HUES48 (cell line): ENCODE measurements around the gene NR4A1.
A peak's percentile ranks its signal among the peaks of the same experiment; 100 is the strongest.

Experiments used
- H3K27ac ChIP-seq: one replicate; pipeline ENCODE4 v1.7.0; 2013; ENCODE audit warnings: low read depth, low read length, inconsistent platforms
- H3K27me3 ChIP-seq: 2 replicates; pipeline ENCODE4 v1.6.1; 2013; ENCODE audit warnings: mild to moderate bottlenecking, low read length; ENCODE audit not compliant: control insufficient read depth, insufficient read depth
- H3K36me3 ChIP-seq: 2 replicates; pipeline ENCODE4 v1.6.1; 2013; ENCODE audit warnings: low read length; ENCODE audit not compliant: control insufficient read depth, insufficient read depth
- H3K4me1 ChIP-seq: 2 replicates; pipeline ENCODE4 v1.6.1; 2013; ENCODE audit warnings: mild to moderate bottlenecking, low read length; ENCODE audit not compliant: control insufficient read depth, insufficient read depth
- H3K4me3 ChIP-seq: 2 replicates; pipeline ENCODE4 v1.5.1; 2013; ENCODE audit warnings: mild to moderate bottlenecking, low read depth, low read length
- H3K9ac ChIP-seq: 2 replicates; pipeline ENCODE4 v1.6.1; 2013; ENCODE audit warnings: mild to moderate bottlenecking, low read depth, low read length, moderate library complexity
- H3K9me3 ChIP-seq: 2 replicates; pipeline ENCODE4 v1.6.1; 2013; ENCODE audit warnings: low read length; ENCODE audit not compliant: control insufficient read depth, insufficient read depth

Gene NR4A1

DNA sequence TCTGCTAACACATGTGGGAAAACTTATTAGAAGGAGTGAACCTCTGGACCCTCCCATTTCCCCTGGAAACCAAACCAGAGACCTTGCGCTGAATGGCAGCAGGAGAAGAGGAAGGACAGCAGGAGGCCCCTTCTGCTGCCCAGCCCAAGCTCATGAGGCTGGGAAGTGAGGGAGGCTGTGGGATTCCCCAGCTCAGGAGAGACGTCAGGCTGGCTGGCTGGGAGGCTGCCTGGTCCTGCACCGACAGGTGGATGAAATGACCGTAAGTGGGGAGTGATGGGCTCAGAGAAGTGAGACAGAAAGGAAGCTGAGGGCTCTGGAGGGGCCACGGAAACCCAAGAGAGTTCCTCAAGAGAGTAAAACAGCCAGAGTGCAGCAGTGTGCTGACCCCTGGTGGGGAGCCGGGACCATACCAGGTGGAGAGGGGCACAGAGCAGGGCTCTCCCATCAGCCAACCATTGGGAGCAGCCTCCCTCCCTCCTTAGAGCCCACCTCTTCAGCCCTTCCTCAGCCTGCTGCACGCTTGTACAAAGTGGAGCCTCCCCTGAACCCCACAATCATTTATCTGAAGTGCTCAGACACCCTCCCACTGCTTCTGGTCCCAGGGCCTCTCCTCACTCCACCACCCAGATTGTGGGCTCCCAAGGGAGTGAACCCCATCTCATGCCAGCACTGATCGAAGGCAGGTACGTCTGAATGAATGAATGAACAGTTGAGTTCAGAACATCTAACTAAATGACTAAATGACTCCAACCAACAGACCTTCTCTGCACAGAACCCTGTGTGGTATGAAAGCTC, 30.5 kb upstream of the NR4A1 start:
- Histone ChIP-seq H3K27ac (no peak overlapping the region), H3K27me3 (peaks cover 58% of the 10 kb centered on the region), H3K9me3 (no peaks in the 10 kb centered on the region), H3K36me3 (no peaks in the 10 kb centered on the region), H3K4me1 (peaks cover 9% of the 10 kb centered on the region; the same call in 1 of the 2 replicates), H3K9ac (no peak overlapping the region), H3K4me3 (peak overlapping the region; percentile 43; the same call in 1 of the 2 replicates)

DNA sequence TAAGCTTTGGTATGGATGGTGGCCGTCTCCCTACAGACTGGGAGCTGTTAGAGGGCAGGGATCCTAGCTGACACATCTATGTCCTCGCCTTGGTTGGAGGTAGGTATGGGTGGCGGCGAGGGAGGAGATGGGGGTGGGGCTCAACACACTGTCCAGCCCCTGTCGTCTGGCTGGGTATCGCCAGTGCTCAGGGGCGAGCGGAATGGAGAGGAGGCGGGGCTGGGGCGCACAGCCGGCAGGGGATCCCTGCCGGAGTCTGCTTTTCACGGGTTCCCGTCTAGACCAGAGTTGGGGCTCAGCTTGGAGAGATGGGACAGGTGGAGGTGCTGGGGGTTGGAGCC, 28.4 kb upstream of the NR4A1 start:
- Histone ChIP-seq H3K9ac (no peak overlapping the region), H3K4me1 (peaks cover 13% of the 10 kb centered on the region; the same call in 1 of the 2 replicates), H3K4me3 (peak overlapping the region; percentile 61)

DNA sequence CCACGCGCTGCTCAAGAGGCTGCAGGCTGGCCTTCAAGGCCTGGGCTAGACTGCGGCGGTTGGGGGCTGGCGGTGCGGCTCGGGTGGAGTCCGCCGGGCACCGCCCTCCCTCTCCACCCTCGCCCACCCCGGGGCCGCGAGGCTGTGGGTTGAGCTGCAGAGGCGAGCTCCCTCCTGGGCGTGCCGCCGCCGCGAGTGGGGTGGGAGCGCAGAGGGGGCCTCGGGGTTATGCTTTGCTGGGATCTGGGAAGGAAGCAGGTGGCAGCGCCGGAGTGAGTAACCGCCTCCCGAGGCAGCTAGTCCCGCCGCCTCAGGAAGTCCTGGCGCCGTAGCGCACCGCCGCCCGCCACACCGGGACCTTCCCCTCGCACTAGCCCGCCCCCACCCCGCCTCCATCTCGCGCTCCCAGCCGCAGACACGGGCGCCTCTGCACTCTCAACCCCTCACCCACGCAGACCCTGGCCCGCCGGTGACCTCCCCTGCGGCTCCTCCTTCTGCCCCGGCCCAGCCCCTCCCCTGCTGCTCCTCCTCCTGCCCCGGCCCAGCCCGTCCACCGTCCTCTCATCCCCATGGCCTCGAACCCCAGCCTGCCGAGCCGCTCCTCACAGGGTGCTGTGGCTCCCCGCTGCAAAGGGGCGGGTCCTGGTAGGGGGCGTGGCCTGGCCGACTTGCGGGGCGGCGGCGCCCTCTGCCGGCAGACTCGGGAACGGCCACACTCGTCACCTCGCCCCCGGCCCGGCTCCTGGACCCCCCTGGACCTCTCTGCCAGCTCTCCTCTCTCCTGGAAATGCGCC, 27.9 kb upstream of the NR4A1 start:
- peaks cover 40% of the 10 kb centered on the region for H3K27me3 ChIP-seq
- peak overlapping the region; percentile 61 for H3K4me3 ChIP-seq
- peaks cover 13% of the 10 kb centered on the region; the same call in 1 of the 2 replicates for H3K4me1 ChIP-seq
- no peaks in the 10 kb centered on the region for H3K36me3 ChIP-seq
- H3K27ac ChIP-seq: no peak overlapping the region
- H3K9ac ChIP-seq: no peak overlapping the region
- no peaks in the 10 kb centered on the region for H3K9me3 ChIP-seq

More for the DNA sequence above, 28.4 kb upstream of the NR4A1 start:
- no peaks in the 10 kb centered on the region for H3K36me3 ChIP-seq
- no peaks in the 10 kb centered on the region for H3K9me3 ChIP-seq
- H3K27ac ChIP-seq: no peak overlapping the region
- H3K27me3 ChIP-seq: peaks cover 40% of the 10 kb centered on the region

DNA sequence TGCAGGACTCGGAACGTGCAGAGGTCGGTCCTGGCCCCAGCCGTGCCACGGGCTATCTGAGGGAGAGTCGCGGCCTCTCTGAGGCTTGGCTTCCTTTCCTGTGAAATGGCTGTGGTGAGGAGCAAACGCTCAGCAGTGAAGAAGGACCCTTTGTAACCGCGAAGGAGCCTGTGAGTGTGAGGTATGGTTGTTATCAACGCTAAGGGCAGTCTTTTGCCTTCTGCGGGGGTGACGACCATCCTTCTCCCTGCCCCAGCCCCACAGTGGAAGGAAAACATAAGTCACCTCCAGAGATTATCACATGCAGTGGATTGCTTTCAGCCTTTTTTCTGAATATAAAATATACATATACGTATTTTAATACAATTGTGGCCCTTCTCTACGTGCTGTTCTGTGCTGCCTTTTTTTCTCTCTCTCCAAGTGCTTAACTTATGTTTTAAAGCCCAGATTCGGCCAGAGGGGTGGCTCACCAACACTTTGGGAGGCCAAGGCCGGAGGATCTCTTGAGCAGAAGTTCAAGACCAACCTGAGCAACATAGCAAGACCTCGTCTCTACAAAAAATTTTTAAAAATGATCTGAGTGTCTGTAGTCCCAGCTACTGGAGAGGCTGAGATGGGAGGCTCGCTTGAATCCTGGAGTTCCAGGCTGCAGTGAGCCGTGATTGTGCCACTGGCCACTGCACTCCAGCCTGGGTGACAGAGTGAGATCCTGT, 27.1 kb upstream of the NR4A1 start:
- Histone ChIP-seq H3K27me3 (peaks cover 40% of the 10 kb centered on the region), H3K27ac (no peak overlapping the region), H3K9ac (no peak overlapping the region), H3K4me3 (peak overlapping the region; percentile 61; the same call in 1 of the 2 replicates), H3K9me3 (no peaks in the 10 kb centered on the region), H3K36me3 (no peaks in the 10 kb centered on the region), H3K4me1 (peaks cover 13% of the 10 kb centered on the region; the same call in 1 of the 2 replicates)

DNA sequence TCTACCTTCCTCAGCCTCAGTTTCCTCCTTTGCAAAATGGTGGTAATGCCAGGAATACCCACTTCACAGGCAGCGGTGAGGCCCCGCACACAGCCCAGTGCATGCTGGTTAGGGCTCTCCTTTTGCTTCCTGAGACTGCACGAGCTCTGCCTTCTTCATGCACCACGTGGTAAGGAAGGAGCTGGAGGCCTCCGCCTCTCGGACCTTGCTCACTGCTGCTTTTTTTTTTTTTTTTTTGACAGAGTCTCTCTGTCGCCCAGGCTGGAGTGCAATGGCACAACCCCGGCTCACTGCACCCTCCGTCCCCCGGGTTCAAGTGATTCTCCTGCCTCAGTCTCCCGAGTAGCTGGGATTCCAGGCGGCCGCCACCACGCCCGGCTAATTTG, 26.4 kb upstream of the NR4A1 start:
- H3K9ac ChIP-seq: no peak overlapping the region

DNA sequence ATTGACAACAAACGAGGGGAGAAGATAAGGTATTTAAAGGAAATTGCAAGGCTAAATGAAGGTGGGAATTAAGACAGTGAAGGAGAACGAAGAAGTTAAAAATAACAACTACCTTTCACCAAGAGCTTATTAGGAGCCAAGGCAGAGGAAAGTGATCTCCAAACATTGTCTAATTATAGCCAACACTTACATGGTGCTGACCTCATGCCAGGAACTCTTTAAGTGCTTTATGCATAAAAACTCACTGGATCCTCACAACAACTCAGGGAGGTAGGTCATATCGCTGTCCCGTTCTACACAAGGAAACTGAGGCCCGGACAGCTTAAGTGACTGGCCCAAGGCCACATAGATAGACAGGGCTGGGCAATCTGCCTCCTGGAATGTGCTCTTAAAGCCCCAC, 25.0 kb upstream of the NR4A1 start:
- Histone ChIP-seq H3K36me3 (no peaks in the 10 kb centered on the region), H3K4me3 (no peak overlapping the region), H3K27ac (no peak overlapping the region), H3K4me1 (peaks cover 17% of the 10 kb centered on the region), H3K27me3 (peaks cover 33% of the 10 kb centered on the region), H3K9ac (no peak overlapping the region), H3K9me3 (no peaks in the 10 kb centered on the region)

More for the DNA sequence above, 26.4 kb upstream of the NR4A1 start:
- Histone ChIP-seq H3K4me1 (peaks cover 19% of the 10 kb centered on the region), H3K27ac (no peak overlapping the region), H3K36me3 (no peaks in the 10 kb centered on the region), H3K27me3 (peaks cover 40% of the 10 kb centered on the region), H3K9me3 (no peaks in the 10 kb centered on the region), H3K4me3 (no peak overlapping the region)

DNA sequence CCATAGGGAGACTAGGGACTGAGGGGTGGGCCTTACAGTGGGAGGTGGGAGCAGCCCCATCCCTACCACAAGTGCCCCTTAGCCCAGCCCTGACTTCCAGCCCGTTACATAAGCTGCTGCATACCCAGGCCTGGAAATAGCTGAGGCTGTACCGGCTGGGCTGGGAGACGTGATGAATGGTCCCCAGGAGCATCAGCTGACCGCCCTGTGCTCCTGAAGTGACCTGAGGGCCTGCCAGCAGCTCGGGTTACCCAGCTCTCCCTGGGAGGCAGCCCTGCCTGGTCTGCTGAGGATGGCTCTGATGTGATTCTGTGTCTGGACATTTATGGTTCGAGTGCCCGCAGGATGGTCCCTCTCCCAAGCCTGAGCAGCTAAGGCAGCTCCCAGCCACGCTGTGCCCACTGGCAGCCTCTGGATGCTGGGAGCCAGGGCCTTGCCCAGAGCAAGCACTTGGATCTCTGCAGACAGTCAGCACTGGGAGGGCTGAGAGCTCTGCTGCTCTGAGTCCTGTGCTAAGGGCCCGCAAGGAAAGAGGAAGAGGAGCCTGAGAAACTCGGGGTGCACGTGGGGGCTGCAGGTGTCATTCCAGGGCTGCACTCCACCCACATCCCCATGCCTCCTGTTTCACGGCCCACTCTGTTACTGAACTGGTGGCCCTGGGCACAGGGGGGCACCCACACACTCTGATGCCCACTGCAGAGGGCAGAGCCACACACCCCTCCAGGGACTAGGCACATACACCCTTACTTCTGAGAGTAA, 24.0 kb upstream of the NR4A1 start:
- Histone ChIP-seq H3K27me3 (peaks cover 28% of the 10 kb centered on the region), H3K9ac (no peak overlapping the region), H3K9me3 (no peaks in the 10 kb centered on the region), H3K4me1 (peaks cover 18% of the 10 kb centered on the region), H3K36me3 (no peaks in the 10 kb centered on the region), H3K4me3 (no peak overlapping the region), H3K27ac (no peak overlapping the region)

DNA sequence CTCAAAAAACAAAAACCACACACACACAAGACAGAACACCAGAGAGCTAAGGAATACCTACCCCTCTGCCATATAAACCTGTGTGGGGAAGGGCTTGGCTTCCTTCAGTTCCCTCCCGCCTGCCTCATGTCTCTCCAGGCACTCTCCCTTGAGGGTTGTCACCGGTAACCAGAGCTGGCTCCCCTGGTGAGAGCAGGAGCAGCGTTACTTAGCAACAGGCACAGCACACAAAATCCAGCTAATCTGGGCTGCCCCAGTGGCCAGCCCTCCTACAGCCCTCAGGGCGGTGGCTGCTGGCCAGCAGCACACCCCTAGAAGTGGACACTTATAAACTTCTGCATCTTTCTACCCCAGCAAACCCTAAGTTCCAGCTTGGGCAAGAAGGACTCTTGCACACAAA, 21.6 kb upstream of the NR4A1 start:
- no peak overlapping the region for H3K9ac ChIP-seq

DNA sequence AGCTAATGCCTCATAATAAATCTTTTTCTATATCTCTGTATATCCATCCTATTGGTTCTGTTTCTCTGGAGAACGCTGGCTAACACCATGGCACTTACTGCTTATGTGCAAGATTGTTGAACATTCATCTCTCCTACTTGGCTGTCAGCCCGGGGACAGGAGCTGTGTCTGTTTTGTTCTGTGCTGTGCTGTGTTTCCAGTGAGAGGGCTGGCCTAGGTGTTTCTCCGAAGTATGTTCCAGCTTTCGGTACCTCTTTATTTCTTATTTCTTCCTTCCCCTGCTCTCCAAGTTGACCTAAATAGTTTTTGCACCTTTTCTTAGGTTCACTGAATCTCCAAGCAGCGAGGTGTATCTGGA, 18.8 kb upstream of the NR4A1 start:
- Histone ChIP-seq H3K9me3 (no peaks in the 10 kb centered on the region), H3K9ac (no peak overlapping the region; the same call in 1 of the 2 replicates), H3K36me3 (no peaks in the 10 kb centered on the region), H3K4me3 (peak overlapping the region; percentile 34), H3K27me3 (peaks cover 39% of the 10 kb centered on the region), H3K4me1 (peaks cover 22% of the 10 kb centered on the region), H3K27ac (peak overlapping the region; percentile 2)

More for the DNA sequence above, 21.6 kb upstream of the NR4A1 start:
- H3K9me3 ChIP-seq: no peaks in the 10 kb centered on the region
- peaks cover 21% of the 10 kb centered on the region for H3K27me3 ChIP-seq
- H3K36me3 ChIP-seq: no peaks in the 10 kb centered on the region
- H3K4me3 ChIP-seq: no peak overlapping the region
- peaks cover 24% of the 10 kb centered on the region for H3K4me1 ChIP-seq
- peak overlapping the region; percentile 35 for H3K27ac ChIP-seq

DNA sequence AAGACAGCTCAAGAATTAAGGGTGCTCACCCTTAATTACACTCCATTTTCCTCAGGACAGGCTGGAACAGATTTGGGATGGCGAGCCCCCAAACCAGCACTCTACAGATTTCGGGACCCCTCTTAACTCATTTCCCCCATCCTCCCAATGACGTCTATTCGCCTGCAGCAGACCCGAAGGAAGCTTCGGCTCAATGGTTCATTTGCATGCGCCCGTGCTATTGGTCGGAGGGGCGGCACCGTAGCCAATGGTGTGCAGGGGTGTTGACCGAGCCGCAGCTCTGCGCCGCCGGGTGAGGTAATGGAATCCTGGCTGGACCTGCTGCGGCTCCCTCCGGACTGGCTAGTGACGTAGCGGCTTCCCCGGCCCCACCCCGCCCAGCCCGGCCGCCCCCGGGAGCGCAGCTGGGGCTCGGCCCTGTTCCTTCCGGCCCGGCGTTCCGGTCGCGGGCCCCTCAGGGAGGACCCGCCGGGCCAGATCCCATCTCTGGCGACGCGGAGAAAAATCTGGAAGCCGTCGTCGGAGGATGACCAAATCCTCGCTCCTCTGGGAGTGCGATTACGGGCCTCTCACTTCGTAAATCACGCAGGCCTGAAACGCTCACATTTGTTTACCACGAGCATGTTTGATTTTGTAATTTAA, 18.3 kb upstream of the NR4A1 start:
- Histone ChIP-seq H3K36me3 (no peaks in the 10 kb centered on the region), H3K9ac (peak overlapping the region; percentile 60; the same call in 1 of the 2 replicates), H3K27me3 (peaks cover 39% of the 10 kb centered on the region), H3K9me3 (no peaks in the 10 kb centered on the region), H3K27ac (peak overlapping the region; percentile 80), H3K4me3 (peak overlapping the region; percentile 60), H3K4me1 (peaks cover 22% of the 10 kb centered on the region)
